ENCODE measurements around the gene MRPL3.

The MRPL3 gene

GRCh38 chr3:131541288-131541687 is 38.5 kb upstream of the MRPL3 start:
- no peak for DNase-seq (ENCODE audit: low read depth, low spot score)
- H3K9ac ChIP-seq (ENCODE audit: insufficient read length), result no peak overlapping the region
- no peak overlapping the region for H3K27ac ChIP-seq
- 0 out of 2 replicates have a peak, but pooled peaks cover 6% of the 10 kb centered on the region for H3K36me3 ChIP-seq (ENCODE audit: insufficient read depth, low read length)
- no peaks in the 10 kb centered on the region for H3K9me3 ChIP-seq (ENCODE audit: low read depth, low read length)
- H3K4me3 ChIP-seq, result no peak overlapping the region
- TF ChIP-seq FOXP2 (optimal IDR thresholded peaks at IDR 0.05; ENCODE audit: control extremely low read depth, extremely low read length, insufficient read depth) (no peak), EZH2 (IDR thresholded peaks at IDR 0.05) (no peak), POLR2AphosphoS5 (IDR thresholded peaks at IDR 0.05; ENCODE audit: borderline replicate concordance, low read depth, low read length) (no peak)

GRCh38 chr3:131540821-131541220 is 38.0 kb upstream of the MRPL3 start:
- no peak overlapping the region for H3K27ac ChIP-seq
- DNase-seq (ENCODE audit: low read depth, low spot score), result no peak
- H3K9me3 ChIP-seq (ENCODE audit: low read depth, low read length), result no peaks in the 10 kb centered on the region
- TF ChIP-seq FOXP2 (optimal IDR thresholded peaks at IDR 0.05; ENCODE audit: control extremely low read depth, extremely low read length, insufficient read depth) (no peak), EZH2 (IDR thresholded peaks at IDR 0.05) (no peak), POLR2AphosphoS5 (IDR thresholded peaks at IDR 0.05; ENCODE audit: borderline replicate concordance, low read depth, low read length) (no peak)
- H3K36me3 ChIP-seq (ENCODE audit: insufficient read depth, low read length), result 0 out of 2 replicates have a peak, but pooled peaks cover 6% of the 10 kb centered on the region
- no peak overlapping the region for H3K4me3 ChIP-seq
- no peak overlapping the region for H3K9ac ChIP-seq (ENCODE audit: insufficient read length)

- no peak for TF ChIP-seq EZH2 (IDR thresholded peaks at IDR 0.05)
- no peak for TF ChIP-seq FOXP2 (optimal IDR thresholded peaks at IDR 0.05; ENCODE audit: control extremely low read depth, extremely low read length, insufficient read depth)
- TF ChIP-seq POLR2AphosphoS5 (IDR thresholded peaks at IDR 0.05; ENCODE audit: borderline replicate concordance, low read depth, low read length), result no peak
- no peak overlapping the region for H3K4me3 ChIP-seq
- no peak overlapping the region for H3K27ac ChIP-seq
- DNase-seq (ENCODE audit: low read depth, low spot score), result no peak
- H3K9ac ChIP-seq (ENCODE audit: insufficient read length), result no peak overlapping the region
- H3K9me3 ChIP-seq (ENCODE audit: low read depth, low read length), result no peaks in the 10 kb centered on the region
- 0 out of 2 replicates have a peak, but pooled peaks cover 6% of the 10 kb centered on the region for H3K36me3 ChIP-seq (ENCODE audit: insufficient read depth, low read length)
Observed at GRCh38 chr3:131540143-131540542, 37.4 kb upstream of the MRPL3 start.

- Histone ChIP-seq H3K36me3 (ENCODE audit: insufficient read depth, low read length) (0 out of 2 replicates have a peak, but pooled peaks cover 6% of the 10 kb centered on the region), H3K9me3 (ENCODE audit: low read depth, low read length) (no peaks in the 10 kb centered on the region), H3K27ac (no peak overlapping the region), H3K4me3 (no peak overlapping the region), H3K9ac (ENCODE audit: insufficient read length) (no peak overlapping the region)
- TF ChIP-seq EZH2 (IDR thresholded peaks at IDR 0.05), result no peak
- no peak for TF ChIP-seq POLR2AphosphoS5 (IDR thresholded peaks at IDR 0.05; ENCODE audit: borderline replicate concordance, low read depth, low read length)
- no peak for TF ChIP-seq FOXP2 (optimal IDR thresholded peaks at IDR 0.05; ENCODE audit: control extremely low read depth, extremely low read length, insufficient read depth)
- no peak for DNase-seq (ENCODE audit: low read depth, low spot score)
Observed at GRCh38 chr3:131538968-131539367, 36.2 kb upstream of the MRPL3 start.

DNA sequence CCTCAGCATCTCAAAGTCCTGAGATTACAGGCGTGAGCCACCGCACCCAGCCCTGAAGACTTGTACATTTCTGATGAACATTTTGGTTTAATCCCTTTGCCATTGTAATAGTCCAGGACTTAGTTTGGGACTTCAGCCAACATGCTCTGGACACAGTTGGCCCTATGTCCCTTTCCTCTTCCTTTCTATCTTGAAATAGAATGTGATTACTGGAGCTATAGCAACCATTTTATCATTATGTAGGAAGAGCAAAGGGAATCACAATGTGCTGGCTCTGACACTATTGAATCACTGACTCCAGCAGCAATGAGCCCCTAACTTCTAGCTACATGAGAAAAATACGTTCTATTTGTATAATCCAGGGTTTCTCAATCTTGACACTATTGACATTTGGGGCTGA is 34.8 kb upstream of the MRPL3 start:
- no peak overlapping the region for H3K9ac ChIP-seq (ENCODE audit: insufficient read length)
- H3K36me3 ChIP-seq (ENCODE audit: insufficient read depth, low read length), result 0 out of 2 replicates have a peak, but pooled peaks cover 6% of the 10 kb centered on the region
- no peak for TF ChIP-seq EZH2 (IDR thresholded peaks at IDR 0.05)
- TF ChIP-seq FOXP2 (optimal IDR thresholded peaks at IDR 0.05; ENCODE audit: control extremely low read depth, extremely low read length, insufficient read depth), result no peak
- no peak for TF ChIP-seq POLR2AphosphoS5 (IDR thresholded peaks at IDR 0.05; ENCODE audit: borderline replicate concordance, low read depth, low read length)
- H3K9me3 ChIP-seq (ENCODE audit: low read depth, low read length), result no peaks in the 10 kb centered on the region
- H3K4me3 ChIP-seq, result no peak overlapping the region
- DNase-seq (ENCODE audit: low read depth, low spot score), result no peak
- H3K27ac ChIP-seq, result no peak overlapping the region

- no peak for DNase-seq (ENCODE audit: low read depth, low spot score)
- H3K9me3 ChIP-seq (ENCODE audit: low read depth, low read length), result no peaks in the 10 kb centered on the region
- H3K36me3 ChIP-seq (ENCODE audit: insufficient read depth, low read length), result no peaks in the 10 kb centered on the region
- H3K4me3 ChIP-seq, result no peak overlapping the region
- TF ChIP-seq EZH2 (IDR thresholded peaks at IDR 0.05), result no peak
- no peak for TF ChIP-seq POLR2AphosphoS5 (IDR thresholded peaks at IDR 0.05; ENCODE audit: borderline replicate concordance, low read depth, low read length)
- no peak overlapping the region for H3K9ac ChIP-seq (ENCODE audit: insufficient read length)
- no peak overlapping the region for H3K27ac ChIP-seq
Observed at GRCh38 chr3:131535596-131535995, 32.8 kb upstream of the MRPL3 start.

GRCh38 chr3:131535131-131535530 is 32.4 kb upstream of the MRPL3 start:
- H3K36me3 ChIP-seq (ENCODE audit: insufficient read depth, low read length), result no peaks in the 10 kb centered on the region
- DNase-seq (ENCODE audit: low read depth, low spot score), result no peak
- H3K9me3 ChIP-seq (ENCODE audit: low read depth, low read length), result no peaks in the 10 kb centered on the region
- TF ChIP-seq POLR2AphosphoS5 (IDR thresholded peaks at IDR 0.05; ENCODE audit: borderline replicate concordance, low read depth, low read length), result no peak
- TF ChIP-seq FOXP2 (optimal IDR thresholded peaks at IDR 0.05; ENCODE audit: control extremely low read depth, extremely low read length, insufficient read depth), result no peak
- no peak for TF ChIP-seq EZH2 (IDR thresholded peaks at IDR 0.05)
- H3K9ac ChIP-seq (ENCODE audit: insufficient read length), result no peak overlapping the region
- H3K27ac ChIP-seq, result no peak overlapping the region
- no peak overlapping the region for H3K4me3 ChIP-seq

DNA sequence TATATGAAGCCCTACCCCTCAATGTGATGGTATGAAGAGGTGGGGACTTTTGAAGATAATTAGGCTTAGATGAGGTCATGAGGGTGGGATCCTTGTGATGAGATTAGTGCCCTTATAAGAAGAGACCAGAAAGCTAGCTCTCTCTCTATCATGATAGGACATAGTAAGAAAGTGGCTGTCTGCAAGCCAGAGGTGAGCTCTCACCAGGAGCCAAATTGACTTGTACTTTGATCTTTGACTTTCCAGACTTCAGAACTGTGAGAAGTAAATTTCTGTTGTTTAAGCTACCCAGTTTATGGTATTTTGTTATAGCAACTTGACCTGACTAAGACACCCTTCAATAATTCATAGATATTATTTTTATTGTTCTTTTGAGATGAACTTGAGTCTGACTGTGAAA is 29.9 kb upstream of the MRPL3 start:
- Histone ChIP-seq H3K27ac (no peak overlapping the region), H3K4me3 (no peak overlapping the region), H3K9ac (ENCODE audit: insufficient read length) (no peak overlapping the region), H3K9me3 (ENCODE audit: low read depth, low read length) (no peaks in the 10 kb centered on the region), H3K36me3 (ENCODE audit: insufficient read depth, low read length) (no peaks in the 10 kb centered on the region)
- TF ChIP-seq FOXP2 (optimal IDR thresholded peaks at IDR 0.05; ENCODE audit: control extremely low read depth, extremely low read length, insufficient read depth) (no peak), EZH2 (IDR thresholded peaks at IDR 0.05) (no peak), POLR2AphosphoS5 (IDR thresholded peaks at IDR 0.05; ENCODE audit: borderline replicate concordance, low read depth, low read length) (no peak)
- DNase-seq (ENCODE audit: low read depth, low spot score), result no peak

GRCh38 chr3:131530843-131531242 is 28.1 kb upstream of the MRPL3 start:
- H3K36me3 ChIP-seq (ENCODE audit: insufficient read depth, low read length), result no peaks in the 10 kb centered on the region

More at GRCh38 chr3:131530843-131531242, 28.1 kb upstream of the MRPL3 start:
- TF ChIP-seq EZH2 (IDR thresholded peaks at IDR 0.05) (no peak), POLR2AphosphoS5 (IDR thresholded peaks at IDR 0.05; ENCODE audit: borderline replicate concordance, low read depth, low read length) (no peak), FOXP2 (optimal IDR thresholded peaks at IDR 0.05; ENCODE audit: control extremely low read depth, extremely low read length, insufficient read depth) (no peak)
- H3K4me3 ChIP-seq, result no peak overlapping the region
- DNase-seq (ENCODE audit: low read depth, low spot score), result no peak
- no peak overlapping the region for H3K9ac ChIP-seq (ENCODE audit: insufficient read length)
- no peaks in the 10 kb centered on the region for H3K9me3 ChIP-seq (ENCODE audit: low read depth, low read length)
- H3K27ac ChIP-seq, result no peak overlapping the region
